ENCODE results near the gene PARN. TPM values are rescaled to one million over a fixed set of nuclear protein-coding genes. Genes with fewer than 3 reads are reported as not detected.

The PARN gene
- total and polyA plus RNA-seq, 9 of the 15 experiments (the other 6 are each of a cell fraction or from before 2014, with no cell fraction given) = 9.6 to 51.3 (median 40.4) TPM

DNA sequence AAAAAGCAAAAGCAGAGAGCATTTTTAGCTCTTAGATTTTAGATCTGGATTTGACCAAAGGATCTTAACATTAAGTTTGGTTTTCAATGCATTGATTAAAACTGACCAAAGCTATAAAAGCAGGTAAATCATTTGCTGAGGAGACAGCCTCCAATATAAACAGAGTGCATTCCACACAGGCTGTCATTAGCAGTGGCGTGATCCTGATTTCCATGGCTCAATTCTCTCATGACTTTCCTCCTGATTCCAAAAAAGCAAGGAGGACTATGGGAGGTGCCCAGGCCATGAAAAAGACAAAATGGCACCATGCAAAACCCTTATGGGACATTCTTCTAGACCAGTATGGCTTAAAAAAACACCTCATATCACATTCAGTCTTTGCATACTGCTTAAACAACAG, 53.5 kb downstream of the PARN start:
- H3K4me2 ChIP-seq (ENCODE audit: insufficient read depth, low read length) = no peak overlapping the region
- FAIRE-seq = no peak
- H3K9ac ChIP-seq (ENCODE audit: insufficient read depth in 1 of 2, low read depth in 2 of 2, low read length in 2 of 2) = no peak overlapping the region
- no peaks in the 10 kb centered on the region for H4K20me1 ChIP-seq (replicated peaks; ENCODE audit: control insufficient read depth, insufficient read depth, low read length)
- ChIA-PET CTCF (ENCODE audit: low intra/inter-chr PET ratio) (no interaction called here), POLR2A (no interaction called here)
- H3K4me3 ChIP-seq = no peak overlapping the region
- no peaks in the 10 kb centered on the region for H3K9me1 ChIP-seq (ENCODE audit: control insufficient read depth, insufficient read depth, low read length)
- H3K27ac ChIP-seq (ENCODE audit: extremely low read depth, low read depth, low read length) = no peak overlapping the region
- H3K4me1 ChIP-seq (replicated peaks in 1 of 2; ENCODE audit: control insufficient read depth in 2 of 2, insufficient read depth in 2 of 2, low read length in 2 of 2) = no peaks in the 10 kb centered on the region
- in situ Hi-C loops (cut with MboI) = no loop called here
- H3K9me3 ChIP-seq (replicated peaks; ENCODE audit: control insufficient read depth, insufficient read depth, low read depth, low read length) = no peaks in the 10 kb centered on the region; the same call in 1 of the 2 replicates
- WGBS (ENCODE audit: insufficient coverage, low coverage, missing lambda C conversion rate) = 100% methylated on average over 1 of the region's 1 CpG
- H2AFZ ChIP-seq (ENCODE audit: low read depth, low read length) = no peak overlapping the region
- intact Hi-C loops (cut with micrococcal nuclease) = no loop called here
- DNase-seq (ENCODE audit: extremely low read depth in 1 of 4, low spot score in 3 of 4) = no peak
- no TSS peak for BruUV-seq (replicated peaks)
- ATAC-seq = no peak
- H3K27me3 ChIP-seq (ENCODE audit: control insufficient read depth in 2 of 2, insufficient read depth in 2 of 2, low read length in 2 of 2) = no peaks in the 10 kb centered on the region
- peaks cover 62% of the 10 kb centered on the region; the same call in 1 of the 3 replicates for H3K36me3 ChIP-seq (ENCODE audit: control insufficient read depth, insufficient read depth, low read length)
- H3K79me2 ChIP-seq (ENCODE audit: control insufficient read depth, insufficient read depth, low read length) = no peaks in the 10 kb centered on the region
- TF ChIP-seq NBN (IDR thresholded peaks at IDR 0.05; ENCODE audit: low read depth) (no peak), SAP30 (IDR thresholded peaks at IDR 0.05; ENCODE audit: borderline replicate concordance, insufficient read depth, low read depth, low read length, poor library complexity, severe bottlenecking) (no peak), ZNF408 (CRISPR knock-in tag; IDR thresholded peaks at IDR 0.05; ENCODE audit: low read depth) (no peak), FOXA1 (IDR thresholded peaks at IDR 0.05; ENCODE audit: borderline replicate concordance) (no peak), MAZ (CRISPR knock-in tag; conservative IDR thresholded peaks at IDR 0.05 in 1 of 2, IDR thresholded peaks at IDR 0.05 in 1 of 2) (no peak), TAF9B (IDR thresholded peaks at IDR 0.05; ENCODE audit: partially characterized antibody) (no peak), MLX (CRISPR knock-in tag; conservative IDR thresholded peaks at IDR 0.05) (no peak), ZNF347 (CRISPR knock-in tag; IDR thresholded peaks at IDR 0.05; ENCODE audit: low read depth) (no peak), ZNF277 (CRISPR knock-in tag; IDR thresholded peaks at IDR 0.05; ENCODE audit: borderline replicate concordance) (no peak), RBBP5 (IDR thresholded peaks at IDR 0.05; ENCODE audit: borderline replicate concordance, insufficient read depth, low read length, poor library complexity, severe bottlenecking) (no peak)
- TF ChIP-seq, protein P1, sequence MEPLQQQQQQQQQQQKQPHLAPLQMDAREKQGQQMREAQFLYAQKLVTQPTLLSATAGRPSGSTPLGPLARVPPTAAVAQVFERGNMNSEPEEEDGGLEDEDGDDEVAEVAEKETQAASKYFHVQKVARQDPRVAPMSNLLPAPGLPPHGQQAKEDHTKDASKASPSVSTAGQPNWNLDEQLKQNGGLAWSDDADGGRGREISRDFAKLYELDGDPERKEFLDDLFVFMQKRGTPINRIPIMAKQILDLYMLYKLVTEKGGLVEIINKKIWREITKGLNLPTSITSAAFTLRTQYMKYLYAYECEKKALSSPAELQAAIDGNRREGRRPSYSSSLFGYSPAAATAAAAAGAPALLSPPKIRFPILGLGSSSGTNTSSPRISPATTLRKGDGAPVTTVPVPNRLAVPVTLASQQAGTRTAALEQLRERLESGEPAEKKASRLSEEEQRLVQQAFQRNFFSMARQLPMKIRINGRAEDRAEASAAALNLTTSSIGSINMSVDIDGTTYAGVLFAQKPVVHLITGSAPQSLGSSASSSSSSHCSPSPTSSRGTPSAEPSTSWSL (CRISPR knock-in tag; IDR thresholded peaks at IDR 0.05; ENCODE audit: borderline replicate concordance) = no peak
- TF ChIP-seq, protein P2, sequence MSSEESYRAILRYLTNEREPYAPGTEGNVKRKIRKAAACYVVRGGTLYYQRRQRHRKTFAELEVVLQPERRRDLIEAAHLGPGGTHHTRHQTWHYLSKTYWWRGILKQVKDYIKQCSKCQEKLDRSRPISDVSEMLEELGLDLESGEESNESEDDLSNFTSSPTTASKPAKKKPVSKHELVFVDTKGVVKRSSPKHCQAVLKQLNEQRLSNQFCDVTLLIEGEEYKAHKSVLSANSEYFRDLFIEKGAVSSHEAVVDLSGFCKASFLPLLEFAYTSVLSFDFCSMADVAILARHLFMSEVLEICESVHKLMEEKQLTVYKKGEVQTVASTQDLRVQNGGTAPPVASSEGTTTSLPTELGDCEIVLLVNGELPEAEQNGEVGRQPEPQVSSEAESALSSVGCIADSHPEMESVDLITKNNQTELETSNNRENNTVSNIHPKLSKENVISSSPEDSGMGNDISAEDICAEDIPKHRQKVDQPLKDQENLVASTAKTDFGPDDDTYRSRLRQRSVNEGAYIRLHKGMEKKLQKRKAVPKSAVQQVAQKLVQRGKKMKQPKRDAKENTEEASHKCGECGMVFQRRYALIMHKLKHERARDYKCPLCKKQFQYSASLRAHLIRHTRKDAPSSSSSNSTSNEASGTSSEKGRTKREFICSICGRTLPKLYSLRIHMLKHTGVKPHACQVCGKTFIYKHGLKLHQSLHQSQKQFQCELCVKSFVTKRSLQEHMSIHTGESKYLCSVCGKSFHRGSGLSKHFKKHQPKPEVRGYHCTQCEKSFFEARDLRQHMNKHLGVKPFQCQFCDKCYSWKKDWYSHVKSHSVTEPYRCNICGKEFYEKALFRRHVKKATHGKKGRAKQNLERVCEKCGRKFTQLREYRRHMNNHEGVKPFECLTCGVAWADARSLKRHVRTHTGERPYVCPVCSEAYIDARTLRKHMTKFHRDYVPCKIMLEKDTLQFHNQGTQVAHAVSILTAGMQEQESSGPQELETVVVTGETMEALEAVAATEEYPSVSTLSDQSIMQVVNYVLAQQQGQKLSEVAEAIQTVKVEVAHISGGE (CRISPR knock-in tag; IDR thresholded peaks at IDR 0.05) = no peak

All from K562 (cell line).